OCI-LY7 (cell line): ENCODE measurements around the gene CTNNA3.

Source experiments
- EZH2phosphoT487 ChIP-seq: fragments of 200-600 bp; sonication (generic); IDR thresholded peaks from 2 replicates; pipeline ENCODE4 v1.6.1; 2018; ENCODE audit warnings: low read depth, borderline replicate concordance, mild to moderate bottlenecking, mixed run types, antibody characterized with exemption, low read length, moderate library complexity, mixed read lengths
- TF ChIP-seq, protein P1 (sequence below): fragments of 200-600 bp; sonication (generic); conservative IDR thresholded peaks from 2 replicates; pipeline ENCODE4 v1.5.1; 2014; ENCODE audit warnings: mild to moderate bottlenecking, antibody characterized with exemption, low read length, moderate library complexity, mixed read lengths

DNA sequence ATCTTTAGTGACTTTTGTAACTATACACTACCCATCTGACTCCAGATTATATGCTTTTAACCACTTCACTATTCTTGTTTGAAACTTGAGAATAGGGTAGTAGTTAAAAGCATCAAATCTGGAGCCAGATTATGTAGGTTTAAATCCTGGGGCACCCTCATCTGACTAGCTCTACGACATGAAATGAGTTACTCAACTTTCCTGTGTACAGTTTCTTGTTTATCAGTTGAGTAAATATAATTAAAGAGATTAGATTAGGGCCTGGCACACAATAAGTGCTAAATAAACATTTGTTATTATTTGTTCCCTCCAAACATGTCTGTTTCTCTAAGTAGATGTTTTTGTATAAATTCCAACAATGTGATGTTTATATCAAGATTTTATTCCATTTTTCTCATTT lies 1255.4 kb downstream of the CTNNA3 start:
- TF ChIP-seq, protein P1, sequence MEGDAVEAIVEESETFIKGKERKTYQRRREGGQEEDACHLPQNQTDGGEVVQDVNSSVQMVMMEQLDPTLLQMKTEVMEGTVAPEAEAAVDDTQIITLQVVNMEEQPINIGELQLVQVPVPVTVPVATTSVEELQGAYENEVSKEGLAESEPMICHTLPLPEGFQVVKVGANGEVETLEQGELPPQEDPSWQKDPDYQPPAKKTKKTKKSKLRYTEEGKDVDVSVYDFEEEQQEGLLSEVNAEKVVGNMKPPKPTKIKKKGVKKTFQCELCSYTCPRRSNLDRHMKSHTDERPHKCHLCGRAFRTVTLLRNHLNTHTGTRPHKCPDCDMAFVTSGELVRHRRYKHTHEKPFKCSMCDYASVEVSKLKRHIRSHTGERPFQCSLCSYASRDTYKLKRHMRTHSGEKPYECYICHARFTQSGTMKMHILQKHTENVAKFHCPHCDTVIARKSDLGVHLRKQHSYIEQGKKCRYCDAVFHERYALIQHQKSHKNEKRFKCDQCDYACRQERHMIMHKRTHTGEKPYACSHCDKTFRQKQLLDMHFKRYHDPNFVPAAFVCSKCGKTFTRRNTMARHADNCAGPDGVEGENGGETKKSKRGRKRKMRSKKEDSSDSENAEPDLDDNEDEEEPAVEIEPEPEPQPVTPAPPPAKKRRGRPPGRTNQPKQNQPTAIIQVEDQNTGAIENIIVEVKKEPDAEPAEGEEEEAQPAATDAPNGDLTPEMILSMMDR: no peak
- TF ChIP-seq EZH2phosphoT487: no peak
